ENCODE data around the gene PARD6G.

GRCh38 chr18:80135136-80135535 lies 112.2 kb downstream of the PARD6G start:
- TF ChIP-seq CTCF (IDR thresholded peaks at IDR 0.05) (no peak), POLR2A (IDR thresholded peaks at IDR 0.05) (no peak)
